ENCODE measurements around the gene SLC7A1. TPM values are rescaled to one million over a fixed set of nuclear protein-coding genes. Genes with fewer than 3 reads are reported as not detected.
A peak's percentile ranks its signal among the peaks of the same experiment; 100 is the strongest.

SLC7A1 gene
- total RNA-seq, 1 donor from 2014 or later: 20.0 TPM

DNA sequence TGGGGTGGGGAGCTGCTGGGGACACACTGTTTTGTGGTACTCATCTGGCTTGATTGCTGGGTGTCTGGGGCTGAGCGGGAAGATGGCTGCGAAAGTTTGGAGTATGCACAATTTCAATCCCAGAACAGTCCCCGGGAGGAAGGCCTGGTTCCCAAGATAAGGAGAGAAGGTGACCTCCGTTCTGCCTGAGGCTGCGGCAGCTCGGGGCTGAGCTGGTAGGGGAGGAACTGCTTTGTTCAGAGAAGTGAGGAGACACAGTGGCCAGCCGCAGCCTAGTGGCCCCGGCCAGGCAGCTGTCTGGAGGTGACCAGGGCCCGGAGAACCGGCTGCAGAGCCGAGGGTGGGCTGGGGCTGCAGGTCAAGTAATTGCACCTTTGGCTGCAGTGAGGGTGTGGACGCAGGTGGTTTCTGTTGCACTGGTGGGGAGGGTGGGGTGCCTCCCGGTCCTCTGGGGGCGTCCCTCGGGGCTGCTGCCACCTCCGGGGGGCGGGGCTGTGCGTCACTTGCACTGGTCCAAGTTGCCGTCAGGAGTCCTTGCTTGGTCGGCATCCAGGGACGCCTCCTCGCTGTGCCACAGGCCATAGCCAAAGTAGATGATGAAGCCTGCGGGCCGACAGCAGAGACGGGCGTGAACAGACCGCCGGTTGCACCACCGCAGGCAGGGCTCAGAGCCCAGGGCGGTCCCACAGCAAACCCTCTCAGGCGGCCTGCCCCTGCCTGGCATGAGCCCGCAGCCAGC lies 81.3 kb downstream of the SLC7A1 start:
- H3K27me3 Mint-ChIP-seq (ENCODE audit: low read depth): no peaks in the 10 kb centered on the region
- peaks cover 9% of the 10 kb centered on the region for H3K36me3 Mint-ChIP-seq
- TF ChIP-seq, protein P1, sequence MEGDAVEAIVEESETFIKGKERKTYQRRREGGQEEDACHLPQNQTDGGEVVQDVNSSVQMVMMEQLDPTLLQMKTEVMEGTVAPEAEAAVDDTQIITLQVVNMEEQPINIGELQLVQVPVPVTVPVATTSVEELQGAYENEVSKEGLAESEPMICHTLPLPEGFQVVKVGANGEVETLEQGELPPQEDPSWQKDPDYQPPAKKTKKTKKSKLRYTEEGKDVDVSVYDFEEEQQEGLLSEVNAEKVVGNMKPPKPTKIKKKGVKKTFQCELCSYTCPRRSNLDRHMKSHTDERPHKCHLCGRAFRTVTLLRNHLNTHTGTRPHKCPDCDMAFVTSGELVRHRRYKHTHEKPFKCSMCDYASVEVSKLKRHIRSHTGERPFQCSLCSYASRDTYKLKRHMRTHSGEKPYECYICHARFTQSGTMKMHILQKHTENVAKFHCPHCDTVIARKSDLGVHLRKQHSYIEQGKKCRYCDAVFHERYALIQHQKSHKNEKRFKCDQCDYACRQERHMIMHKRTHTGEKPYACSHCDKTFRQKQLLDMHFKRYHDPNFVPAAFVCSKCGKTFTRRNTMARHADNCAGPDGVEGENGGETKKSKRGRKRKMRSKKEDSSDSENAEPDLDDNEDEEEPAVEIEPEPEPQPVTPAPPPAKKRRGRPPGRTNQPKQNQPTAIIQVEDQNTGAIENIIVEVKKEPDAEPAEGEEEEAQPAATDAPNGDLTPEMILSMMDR (IDR thresholded peaks at IDR 0.05; ENCODE audit: unreplicated experiment): no peak
- H3K27ac Mint-ChIP-seq: no peak overlapping the region
- no peak overlapping the region for H3K4me3 Mint-ChIP-seq
- no peak for DNase-seq (ENCODE audit: low spot score in 2 of 2, unreplicated experiment in 2 of 2)
- no peaks in the 10 kb centered on the region for H3K9me3 Mint-ChIP-seq
- peaks cover 3% of the 10 kb centered on the region for H3K4me1 Mint-ChIP-seq

DNA sequence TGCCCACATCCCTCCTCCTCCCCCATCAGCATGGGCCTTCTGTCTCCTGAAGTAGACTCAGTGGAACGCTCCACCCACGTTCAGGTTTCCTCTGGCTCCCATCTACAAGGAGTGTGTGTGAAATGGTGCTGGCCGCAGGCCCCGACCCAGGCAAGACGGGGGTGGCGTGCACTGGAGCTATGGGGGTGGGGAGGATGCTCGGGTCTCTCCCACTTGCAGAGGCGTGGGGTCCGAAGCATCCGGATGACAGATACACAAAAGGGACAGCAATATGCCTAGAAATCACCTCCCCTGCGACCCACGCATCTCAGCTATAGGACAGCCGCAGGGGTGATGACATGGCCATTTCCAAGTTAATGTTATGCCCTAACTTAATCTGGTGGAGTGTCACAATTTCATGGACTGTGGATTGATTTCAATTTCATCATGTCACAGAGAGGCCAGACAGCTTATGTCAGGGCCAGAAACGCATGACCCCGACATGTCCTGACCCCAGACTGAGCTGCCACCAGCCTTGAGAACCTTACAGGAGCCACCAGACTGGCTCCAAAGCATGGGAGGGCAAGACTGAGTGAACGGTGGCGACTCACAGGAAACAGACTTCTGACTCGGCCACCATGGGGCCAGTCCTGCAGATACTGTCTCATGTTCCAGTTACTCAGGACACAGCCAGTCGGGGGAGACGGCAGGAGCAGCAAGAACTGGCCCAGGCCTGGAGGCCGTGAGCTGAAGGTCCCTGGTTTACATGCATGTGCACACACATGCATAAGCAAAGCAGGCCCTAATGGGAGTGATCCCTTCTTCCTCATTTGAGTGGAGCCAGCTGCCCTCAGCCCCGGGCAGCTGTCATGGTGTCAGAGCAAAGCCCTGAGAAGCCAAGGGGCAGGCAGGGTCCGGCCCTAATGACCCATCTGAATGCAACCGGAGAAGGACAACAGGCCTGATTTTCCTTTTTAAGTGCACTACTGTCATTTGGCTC lies 82.2 kb downstream of the SLC7A1 start:
- Mint-ChIP-seq H3K27ac (no peak overlapping the region), H3K9me3 (no peaks in the 10 kb centered on the region), H3K4me1 (peaks cover 11% of the 10 kb centered on the region), H3K27me3 (ENCODE audit: low read depth) (no peaks in the 10 kb centered on the region), H3K4me3 (no peak overlapping the region), H3K36me3 (peaks cover 9% of the 10 kb centered on the region)
- no peak for DNase-seq (ENCODE audit: low spot score in 2 of 2, unreplicated experiment in 2 of 2)
- TF ChIP-seq, protein P1 (IDR thresholded peaks at IDR 0.05; ENCODE audit: unreplicated experiment): no peak

DNA sequence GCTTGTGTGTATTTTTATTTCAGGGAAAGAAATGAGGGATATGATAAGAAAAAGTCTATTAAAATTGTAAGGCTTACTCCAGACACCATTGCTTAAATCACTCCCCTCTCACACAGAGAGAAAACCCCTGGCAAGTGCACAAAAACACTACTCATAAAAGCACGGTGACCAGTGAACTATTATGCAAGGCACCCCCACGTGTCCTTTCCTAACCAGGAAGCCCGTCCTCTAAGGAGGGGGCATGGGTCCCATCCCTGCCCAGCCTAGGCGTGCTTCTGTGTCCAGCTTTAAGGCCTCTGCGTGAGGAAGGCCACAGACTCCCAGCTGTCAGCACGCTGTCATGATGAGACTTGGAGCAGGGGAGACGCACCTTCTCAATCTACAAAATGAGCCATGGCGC lies 83.5 kb downstream of the SLC7A1 start:
- peaks cover 12% of the 10 kb centered on the region for H3K4me1 Mint-ChIP-seq
- H3K4me3 Mint-ChIP-seq: no peak overlapping the region
- H3K36me3 Mint-ChIP-seq: peaks cover 7% of the 10 kb centered on the region
- peaks cover 1% of the 10 kb centered on the region for H3K27me3 Mint-ChIP-seq (ENCODE audit: low read depth)
- H3K27ac Mint-ChIP-seq: peak overlapping the region; percentile 15
- TF ChIP-seq, protein P1 (IDR thresholded peaks at IDR 0.05; ENCODE audit: unreplicated experiment): no peak
- no peaks in the 10 kb centered on the region for H3K9me3 Mint-ChIP-seq
- no peak for DNase-seq (ENCODE audit: low spot score in 2 of 2, unreplicated experiment in 2 of 2)

DNA sequence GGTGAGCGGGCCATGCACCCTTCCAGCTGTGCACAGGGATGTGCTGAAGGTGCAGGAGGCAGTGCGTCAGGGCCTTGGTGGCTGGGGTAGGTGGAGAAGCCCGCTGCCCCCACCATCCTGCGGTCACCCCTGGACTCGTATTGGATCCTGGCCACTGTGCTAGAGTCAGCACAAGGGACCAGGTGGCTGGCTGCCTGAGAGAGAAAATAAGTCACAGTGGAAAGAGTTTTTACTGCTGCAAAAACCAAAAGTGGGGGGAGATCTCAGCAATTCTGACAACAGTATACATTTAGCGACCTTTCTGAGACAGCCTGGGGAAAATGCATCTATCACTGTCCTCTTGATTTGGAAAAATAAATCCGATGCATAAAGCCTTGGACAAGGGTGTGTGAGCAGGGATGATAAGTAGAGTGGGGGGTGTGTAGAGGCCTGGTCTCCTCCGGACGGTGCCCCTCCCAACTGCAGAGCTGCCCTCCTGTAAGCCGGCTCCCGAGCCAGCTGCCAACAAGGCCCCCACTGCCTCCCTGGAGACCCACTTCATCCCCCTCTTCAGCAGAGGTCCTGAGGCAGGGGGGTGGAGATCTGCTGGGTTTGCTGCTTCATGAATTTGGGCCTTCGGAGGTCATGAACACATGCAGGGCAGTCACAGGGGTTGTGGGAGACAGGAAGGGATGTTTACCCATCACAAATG lies 84.2 kb downstream of the SLC7A1 start:
- Mint-ChIP-seq H3K4me3 (no peak overlapping the region), H3K9me3 (no peaks in the 10 kb centered on the region), H3K4me1 (peaks cover 12% of the 10 kb centered on the region), H3K36me3 (peaks cover 7% of the 10 kb centered on the region), H3K27ac (no peak overlapping the region), H3K27me3 (ENCODE audit: low read depth) (peaks cover 5% of the 10 kb centered on the region)
- no peak for DNase-seq (ENCODE audit: low spot score in 2 of 2, unreplicated experiment in 2 of 2)
- TF ChIP-seq, protein P1 (IDR thresholded peaks at IDR 0.05; ENCODE audit: unreplicated experiment): no peak

DNA sequence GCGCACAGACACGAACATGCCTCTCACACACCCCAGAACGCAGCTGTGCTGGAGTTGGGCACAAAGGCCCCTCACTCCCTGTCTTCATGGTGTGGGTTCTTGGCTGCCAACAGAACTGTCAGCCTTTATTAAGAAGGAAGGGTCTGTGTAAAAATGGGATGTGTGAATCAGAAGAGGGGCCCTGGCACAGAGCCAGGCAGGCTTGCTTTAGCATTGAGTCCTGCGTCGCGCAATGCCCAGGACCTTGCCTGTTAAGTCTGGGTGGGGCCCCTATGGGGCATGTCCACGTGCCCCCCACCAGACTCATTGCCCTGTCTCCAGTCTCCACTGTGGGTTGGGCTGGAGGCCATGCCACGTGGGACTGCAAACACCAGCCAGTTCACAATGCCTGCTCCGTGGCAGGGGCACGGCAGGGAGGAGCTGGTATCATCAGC lies 84.8 kb downstream of the SLC7A1 start:
- no peak for DNase-seq (ENCODE audit: low spot score in 2 of 2, unreplicated experiment in 2 of 2)
- Mint-ChIP-seq H3K4me1 (peaks cover 12% of the 10 kb centered on the region), H3K4me3 (no peak overlapping the region), H3K9me3 (no peaks in the 10 kb centered on the region), H3K27me3 (ENCODE audit: low read depth) (peaks cover 7% of the 10 kb centered on the region), H3K36me3 (peaks cover 7% of the 10 kb centered on the region), H3K27ac (no peak overlapping the region)
- TF ChIP-seq, protein P1 (IDR thresholded peaks at IDR 0.05; ENCODE audit: unreplicated experiment): no peak
